Fibroblast of lung (primary cell): Measurements from ENCODE around the gene PFKM.

Experiments
- EZH2 ChIP-seq: IDR thresholded peaks from 2 replicates; pipeline ENCODE4 v1.5.1; 2012; ENCODE audit warnings: low read length, control low read depth, mild to moderate bottlenecking; ENCODE audit errors: missing control alignments
- TF ChIP-seq, protein P1 (sequence below), 2 donors: IDR thresholded peaks in 1 of 2; conservative IDR thresholded peaks in 1 of 2; 1 replicate in 1 of 2; 2 replicates in 1 of 2; pipeline ENCODE4 v1.5.1; 2011 to 2012; ENCODE audit warnings: low read length in 2 of 2, control low read depth in 1 of 2, inconsistent platforms in 1 of 2, low read depth in 1 of 2, mild to moderate bottlenecking in 1 of 2

DNA sequence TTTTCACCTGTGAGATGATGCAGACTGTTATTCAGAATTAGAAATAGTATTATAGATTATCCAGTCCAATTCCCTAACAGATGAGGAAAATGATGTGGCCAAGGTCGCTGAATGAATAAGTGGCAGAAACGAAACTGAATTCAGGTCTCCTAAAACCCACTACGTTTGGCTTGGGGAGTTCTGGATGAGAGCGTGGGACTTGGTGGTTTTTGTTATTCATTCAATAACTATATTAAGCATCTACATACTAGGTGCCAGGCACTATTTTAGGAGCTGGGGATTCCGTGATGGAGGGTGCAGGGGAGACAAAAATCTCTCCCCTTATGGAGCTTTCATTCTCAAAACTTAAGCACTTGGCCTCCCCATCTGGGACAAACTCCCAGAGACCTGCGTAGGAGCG lies 63.5 kb downstream of the PFKM start:
- TF ChIP-seq, protein P1, sequence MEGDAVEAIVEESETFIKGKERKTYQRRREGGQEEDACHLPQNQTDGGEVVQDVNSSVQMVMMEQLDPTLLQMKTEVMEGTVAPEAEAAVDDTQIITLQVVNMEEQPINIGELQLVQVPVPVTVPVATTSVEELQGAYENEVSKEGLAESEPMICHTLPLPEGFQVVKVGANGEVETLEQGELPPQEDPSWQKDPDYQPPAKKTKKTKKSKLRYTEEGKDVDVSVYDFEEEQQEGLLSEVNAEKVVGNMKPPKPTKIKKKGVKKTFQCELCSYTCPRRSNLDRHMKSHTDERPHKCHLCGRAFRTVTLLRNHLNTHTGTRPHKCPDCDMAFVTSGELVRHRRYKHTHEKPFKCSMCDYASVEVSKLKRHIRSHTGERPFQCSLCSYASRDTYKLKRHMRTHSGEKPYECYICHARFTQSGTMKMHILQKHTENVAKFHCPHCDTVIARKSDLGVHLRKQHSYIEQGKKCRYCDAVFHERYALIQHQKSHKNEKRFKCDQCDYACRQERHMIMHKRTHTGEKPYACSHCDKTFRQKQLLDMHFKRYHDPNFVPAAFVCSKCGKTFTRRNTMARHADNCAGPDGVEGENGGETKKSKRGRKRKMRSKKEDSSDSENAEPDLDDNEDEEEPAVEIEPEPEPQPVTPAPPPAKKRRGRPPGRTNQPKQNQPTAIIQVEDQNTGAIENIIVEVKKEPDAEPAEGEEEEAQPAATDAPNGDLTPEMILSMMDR (conservative IDR thresholded peaks at IDR 0.05 in 1 of 2, IDR thresholded peaks at IDR 0.05 in 1 of 2; ENCODE audit: low read depth in 1 of 2, low read length in 2 of 2) = no peak
- TF ChIP-seq EZH2 = no peak
